Transverse colon (tissue), 4 donors: Measurements from ENCODE around the gene DIS3L2. TPM values are rescaled to one million over a fixed set of nuclear protein-coding genes. Genes with fewer than 3 reads are reported as not detected.

Experiments
- DNase-seq: peaks from one replicate; pipeline ENCODE4 v3.0.0-alpha.2; 2019
- H3K27ac ChIP-seq, 4 donors: fragments of 200-600 bp; sonication (generic); 2 replicates each; pipeline ENCODE4 v1.5.1; 2016 to 2018; ENCODE audit warnings: inconsistent platforms in 4 of 4
- H3K27me3 ChIP-seq: fragments of 200-600 bp; sonication (generic); 2 replicates; pipeline ENCODE4 v1.5.1; 2017; ENCODE audit warnings: inconsistent platforms
- H3K36me3 ChIP-seq, 4 donors: fragments of 200-600 bp; sonication (generic); 2 replicates each; pipeline ENCODE4 v1.5.1; 2017 to 2019; ENCODE audit warnings: inconsistent platforms in 4 of 4
- H3K4me1 ChIP-seq, 4 donors: fragments of 200-600 bp; sonication (generic); 2 replicates each; pipeline ENCODE4 v1.5.1; 2017 to 2020; ENCODE audit warnings: inconsistent platforms in 4 of 4
- H3K4me3 ChIP-seq, 4 donors: fragments of 200-600 bp; sonication (generic); 1 replicate in 1 of 4; 2 replicates in 3 of 4; pipeline versions ENCODE4 v1.5.1 to v1.6.1; 2017 to 2019; ENCODE audit warnings: inconsistent platforms in 4 of 4
- H3K9me3 ChIP-seq, 2 donors: fragments of 200-600 bp; sonication (generic); 2 replicates each; pipeline ENCODE4 v1.5.1; 2017 to 2019; ENCODE audit warnings: inconsistent platforms in 2 of 2
- CTCF ChIP-seq, 5 experiments: fragments of 200-600 bp in 3 of 5; fragments of 450-650 bp in 2 of 5; sonication (generic) in 3 of 5; IDR thresholded peaks; 1 replicate in 2 of 5; 2 replicates in 3 of 5; pipeline ENCODE4 v1.5.1; 2016 to 2017; ENCODE audit warnings: antibody characterized with exemption in 5 of 5, inconsistent platforms in 3 of 5, mild to moderate bottlenecking in 2 of 5, moderate library complexity in 1 of 5
- EP300 ChIP-seq: sonication (generic); formaldehyde crosslinking; IDR thresholded peaks from one replicate; pipeline ENCODE4 v1.6.1; 2017; ENCODE audit warnings: antibody characterized with exemption, low read depth
- POLR2A ChIP-seq: fragments of 450-650 bp; IDR thresholded peaks from one replicate; pipeline ENCODE4 v1.6.1; 2016; ENCODE audit warnings: antibody characterized with exemption, mild to moderate bottlenecking, moderate library complexity
- POLR2AphosphoS5 ChIP-seq, 3 donors: sonication (generic); formaldehyde crosslinking; IDR thresholded peaks; one replicate each; pipeline ENCODE4 v1.6.1; 2016; ENCODE audit warnings: antibody characterized with exemption in 3 of 3
- WGBS, 2 donors: methylation state at CpG; one replicate each; pipeline ENCODE4 v1.1.5; 2018; ENCODE audit warnings: low coverage in 1 of 2; 5-methylcytosine and 5-hydroxymethylcytosine counted together
- in situ Hi-C, 4 donors: fragments of 200-750 bp; cut with MboI; loops; one replicate each; pipeline versions ENCODE4 v1.15.0 to v1.15.1; 2017; ENCODE audit warnings: low sequenced_read_pairs in 3 of 4, low pct_ligation_motif_present in 1 of 4, low pct_unique_long_range_greater_than_20kb in 1 of 4
- intact Hi-C: fragments of 100-400 bp; cut with DNase I; formaldehyde crosslinking; loops from one replicate; pipeline ENCODE4 v1.15.1; 2023; ENCODE audit warnings: low total_unique reads
- total RNA-seq, 4 donors: library from RNA; depleted of rRNA; stranded (reverse); fragments of >200 nt; gene quantifications; one replicate each; pipeline ENCODE4 v1.1.0, GENCODE V29; 2016

Gene DIS3L2
- total RNA-seq, 4 donors from 2014 or later: 24.7 to 99.9 (median 51.2) TPM

DNA sequence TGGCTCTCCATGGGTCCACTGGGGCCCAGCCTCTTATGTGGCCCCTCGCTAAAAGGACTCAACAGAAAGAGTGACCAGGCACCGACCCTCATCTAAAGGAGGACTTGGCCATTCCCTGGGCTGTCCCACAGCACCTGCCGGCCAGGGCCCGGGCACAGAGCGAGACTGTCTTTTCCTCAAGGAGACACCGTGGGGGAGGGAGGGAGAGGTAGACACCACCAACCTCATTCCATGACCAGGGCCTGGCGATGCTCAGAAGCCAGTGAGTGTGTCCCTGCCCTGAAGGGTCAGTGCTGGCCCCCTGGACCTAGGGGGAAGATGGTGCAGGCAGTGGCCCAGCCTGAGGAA, 377.2 kb downstream of the DIS3L2 start:
- in situ Hi-C loops: no loop called here

GRCh38 chr2:232339121-232340081, 377.9 kb downstream of the DIS3L2 start:
- in situ Hi-C loops (loop anchor here in 1 of 4 donors (10.0 kb wide), 1 partner anchor 95 kb away; no protein-coding TSS in a partner anchor), intact Hi-C loops (no loop called here)
- Histone ChIP-seq H3K4me1 (no peaks in the 10 kb centered on the region), H3K27ac (no peak overlapping the region), H3K9me3 (no peaks in the 10 kb centered on the region), H3K27me3 (no peaks in the 10 kb centered on the region), H3K4me3 (no peak overlapping the region), H3K36me3 (no peaks in the 10 kb centered on the region)
- TF ChIP-seq POLR2AphosphoS5 (IDR thresholded peaks at IDR 0.05) (no peak), CTCF (IDR thresholded peaks at IDR 0.05) (no peak), POLR2A (no peak), EP300 (no peak)
- WGBS, 2 donors: 83 to 87% methylated on average over 1 to 20 of the region's 23 CpGs
- DNase-seq: no peak

More for the DNA sequence above, 377.2 kb downstream of the DIS3L2 start:
- Histone ChIP-seq H3K27ac (no peak overlapping the region), H3K27me3 (no peaks in the 10 kb centered on the region), H3K4me3 (no peak overlapping the region), H3K4me1 (no peaks in the 10 kb centered on the region), H3K36me3 (no peaks in the 10 kb centered on the region), H3K9me3 (no peaks in the 10 kb centered on the region)
- intact Hi-C loops: no loop called here
- TF ChIP-seq CTCF (IDR thresholded peaks at IDR 0.05) (no peak), POLR2AphosphoS5 (IDR thresholded peaks at IDR 0.05) (no peak), POLR2A (no peak), EP300 (no peak)
- 96% methylated on average over 7 of the region's 7 CpGs; no CpG with 5 or more reads in 1 of the 2 donors for WGBS, 2 donors
- no peak for DNase-seq

DNA sequence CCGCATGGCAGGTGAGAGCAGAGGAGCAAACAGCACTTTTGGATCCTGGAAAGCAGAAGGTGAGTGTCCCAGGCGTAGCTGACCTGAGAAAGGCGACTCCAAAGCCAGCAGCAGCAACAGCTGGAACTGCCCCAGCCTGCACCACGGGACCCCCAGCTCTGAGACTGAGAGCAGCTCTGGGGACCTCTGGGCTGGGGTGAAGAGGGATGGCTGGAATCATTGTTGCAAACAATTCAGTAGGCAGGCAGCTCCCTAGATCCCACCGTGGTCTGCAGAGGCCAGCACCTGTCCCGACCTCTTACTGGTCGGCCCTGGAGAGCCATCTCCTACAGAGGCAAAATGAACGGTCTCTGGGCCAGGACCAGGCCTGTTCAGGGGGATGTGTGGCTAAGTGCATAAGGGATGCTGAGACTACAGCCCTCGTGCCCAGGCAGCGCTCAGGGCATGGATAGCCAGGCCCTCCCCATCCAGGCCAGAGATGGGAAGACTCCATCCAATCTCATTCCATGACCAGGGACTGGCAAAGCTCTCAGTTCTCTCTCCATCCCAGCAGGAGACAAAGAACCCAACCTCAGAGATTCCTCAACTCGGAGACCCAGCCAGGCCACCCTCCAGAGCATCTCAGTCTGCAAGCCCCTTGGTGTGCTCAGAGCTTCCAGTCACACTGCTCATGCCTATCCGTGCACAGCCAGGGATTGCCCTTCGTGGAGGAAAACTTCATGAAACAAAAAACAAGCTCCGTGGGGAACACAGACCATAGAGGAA, 378.8 kb downstream of the DIS3L2 start:
- in situ Hi-C loops: loop anchor here in 1 of 4 donors (10.0 kb wide), 1 partner anchor 94 kb away; no protein-coding TSS in a partner anchor
- no peaks in the 10 kb centered on the region for H3K27me3 ChIP-seq
- no peak overlapping the region for H3K27ac ChIP-seq
- H3K4me3 ChIP-seq: no peak overlapping the region
- H3K4me1 ChIP-seq: no peaks in the 10 kb centered on the region
- intact Hi-C loops: no loop called here
- 90% methylated on average over 2 to 14 of the region's 14 CpGs for WGBS, 2 donors
- no peak for TF ChIP-seq POLR2AphosphoS5 (IDR thresholded peaks at IDR 0.05)
- TF ChIP-seq POLR2A: no peak
- no peak for TF ChIP-seq EP300
- no peaks in the 10 kb centered on the region for H3K9me3 ChIP-seq
- DNase-seq: no peak
- no peaks in the 10 kb centered on the region for H3K36me3 ChIP-seq

GRCh38 chr2:232341061-232341738, 379.7 kb downstream of the DIS3L2 start:
- DNase-seq: no peak
- TF ChIP-seq EP300: no peak
- no peak for TF ChIP-seq POLR2AphosphoS5 (IDR thresholded peaks at IDR 0.05)
- Histone ChIP-seq H3K4me1 (no peaks in the 10 kb centered on the region), H3K9me3 (no peaks in the 10 kb centered on the region), H3K4me3 (no peak overlapping the region), H3K36me3 (no peaks in the 10 kb centered on the region), H3K27ac (no peak overlapping the region), H3K27me3 (no peaks in the 10 kb centered on the region)
- whole genome bisulfite sequencing, 2 donors: 75 to 93% methylated on average over 3 to 17 of the region's 17 CpGs
- intact Hi-C loops (no loop called here), in situ Hi-C loops (loop anchor here in 1 of 4 donors (10.0 kb wide), 1 partner anchor 94 kb away; no protein-coding TSS in a partner anchor)
